ENCODE measurements around the gene LIAS.
"Not testable (repeated sequence)": the region's sequence is repeated elsewhere in the genome, so short reads cannot be mapped to it uniquely, and the experiment has no call there.

Gene LIAS

DNA sequence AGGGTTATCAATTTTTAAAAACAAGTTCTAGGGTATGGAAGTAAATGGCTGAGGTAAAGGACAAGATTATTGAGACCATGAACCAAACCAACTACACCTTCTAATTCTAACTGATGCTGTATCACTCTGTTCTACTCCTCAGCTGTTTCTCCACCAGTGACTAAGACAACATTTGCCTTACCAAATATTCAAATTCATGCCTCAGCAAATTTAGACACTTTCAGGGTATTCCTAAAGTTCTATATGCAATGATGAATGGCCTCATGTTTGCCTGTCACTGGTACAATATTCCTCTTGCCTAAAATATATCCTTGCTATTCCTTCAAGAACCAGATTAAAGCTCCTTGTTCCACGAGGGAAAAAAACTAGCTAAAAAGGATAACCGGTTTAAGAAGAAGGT lies 5.1 kb upstream of the LIAS start:
- DNase-seq: no peak

DNA sequence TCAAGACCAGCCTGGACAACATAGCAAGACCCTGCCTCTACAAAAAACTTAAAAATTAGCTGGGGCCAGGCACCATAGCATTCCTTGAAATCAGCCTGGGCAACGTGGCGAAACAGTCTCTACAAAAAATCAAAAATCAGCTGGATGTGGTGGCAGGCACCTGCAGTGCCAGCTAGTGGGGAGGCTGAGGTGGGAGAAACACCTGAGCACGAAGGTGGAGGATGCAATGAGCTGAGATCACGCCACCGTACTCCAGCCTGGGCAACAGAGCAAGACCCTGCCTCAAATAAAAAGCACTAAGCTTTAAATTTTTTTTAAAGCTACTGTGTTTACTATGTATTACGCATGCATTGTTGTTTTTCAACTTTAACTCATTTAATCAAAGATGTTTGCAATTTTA lies 3.4 kb upstream of the LIAS start:
- DNase-seq: no peak

- no peak for DNase-seq
Measured at GRCh38 chr4:39456946-39457763, 1.7 kb upstream of the LIAS start.

GRCh38 chr4:39458161-39458504 lies 723 bp upstream of the LIAS start:
- DNase-seq: not testable (repeated sequence)

DNA sequence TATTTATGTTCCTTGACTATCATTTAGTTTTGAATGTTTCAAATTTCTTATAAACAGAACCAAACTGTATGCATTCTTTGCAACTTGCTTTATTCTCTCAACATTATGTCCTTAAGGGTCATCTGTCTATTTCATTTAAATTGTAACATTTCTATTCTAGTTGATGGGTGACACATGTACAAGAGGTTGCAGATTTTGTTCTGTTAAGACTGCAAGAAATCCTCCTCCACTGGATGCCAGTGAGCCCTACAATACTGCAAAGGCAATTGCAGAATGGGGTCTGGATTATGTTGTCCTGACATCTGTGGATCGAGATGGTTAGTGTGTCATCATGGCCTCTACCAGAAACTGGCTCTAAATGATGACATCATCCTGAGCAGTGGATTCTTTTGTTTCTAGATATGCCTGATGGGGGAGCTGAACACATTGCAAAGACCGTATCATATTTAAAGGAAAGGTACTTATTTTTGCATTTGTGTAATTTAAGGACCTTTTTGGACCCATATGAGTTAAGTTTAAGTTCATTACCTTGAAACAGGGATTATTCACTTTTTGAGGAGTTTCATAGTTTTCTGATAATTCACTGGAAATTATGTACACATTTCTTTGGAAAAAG lies 6.1 kb downstream of the LIAS start:
- no peak for DNase-seq

- DNase-seq: no peak
Measured at GRCh38 chr4:39466747-39467146, 7.9 kb downstream of the LIAS start.

GRCh38 chr4:39467464-39467863 lies 8.6 kb downstream of the LIAS start:
- DNase-seq: no peak

DNA sequence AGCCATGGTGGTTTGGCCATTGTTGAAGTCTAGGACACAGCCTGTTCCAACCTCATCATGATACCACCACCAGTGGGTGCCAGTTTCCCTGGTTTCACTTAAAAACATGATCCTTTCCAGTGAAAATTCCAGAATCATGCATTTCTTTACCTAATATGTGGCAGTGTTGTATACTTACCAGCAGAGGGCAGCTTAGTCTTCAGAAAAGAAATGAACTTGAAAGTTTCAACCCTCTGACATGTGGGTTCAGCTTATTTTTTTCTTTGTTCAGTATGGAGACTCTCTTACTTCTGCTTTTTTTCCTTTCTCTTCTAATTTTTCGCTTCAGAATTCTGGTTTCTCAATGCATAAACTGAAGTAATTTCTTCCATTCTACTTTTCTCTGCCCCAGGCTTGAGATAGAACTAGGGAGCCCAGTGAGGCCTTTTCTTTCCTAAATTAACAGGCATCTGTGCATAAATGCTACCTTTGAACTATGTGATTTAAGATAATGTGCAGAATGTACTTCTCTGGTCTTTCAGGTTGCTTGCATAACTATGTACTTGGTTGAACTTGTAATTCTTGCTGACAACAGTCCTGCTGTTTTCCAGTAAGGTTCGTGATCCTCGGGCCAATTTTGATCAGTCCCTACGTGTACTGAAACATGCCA lies 10.7 kb downstream of the LIAS start:
- peak; percentile 55 for DNase-seq

DNA sequence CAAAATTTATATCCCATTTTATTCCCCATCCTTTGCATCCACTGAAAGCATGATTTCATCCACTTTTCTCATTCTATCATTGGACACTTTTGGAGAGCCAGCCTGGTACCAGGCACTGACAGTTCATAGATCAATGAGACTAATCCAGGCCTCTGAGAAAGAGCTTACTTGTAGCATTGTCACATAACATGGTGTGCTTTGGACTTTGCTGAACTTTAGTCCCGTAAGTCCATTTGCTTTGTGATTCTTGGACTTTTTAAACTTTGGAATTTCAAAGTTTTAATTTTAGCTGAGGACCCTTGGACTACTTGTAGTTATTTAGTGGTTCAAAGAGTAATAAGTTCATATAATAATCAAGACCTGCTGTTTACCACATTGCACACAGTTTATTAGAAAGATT lies 11.5 kb downstream of the LIAS start:
- no peak for DNase-seq

- no peak for DNase-seq
Measured at GRCh38 chr4:39472396-39472795, 13.5 kb downstream of the LIAS start.

DNA sequence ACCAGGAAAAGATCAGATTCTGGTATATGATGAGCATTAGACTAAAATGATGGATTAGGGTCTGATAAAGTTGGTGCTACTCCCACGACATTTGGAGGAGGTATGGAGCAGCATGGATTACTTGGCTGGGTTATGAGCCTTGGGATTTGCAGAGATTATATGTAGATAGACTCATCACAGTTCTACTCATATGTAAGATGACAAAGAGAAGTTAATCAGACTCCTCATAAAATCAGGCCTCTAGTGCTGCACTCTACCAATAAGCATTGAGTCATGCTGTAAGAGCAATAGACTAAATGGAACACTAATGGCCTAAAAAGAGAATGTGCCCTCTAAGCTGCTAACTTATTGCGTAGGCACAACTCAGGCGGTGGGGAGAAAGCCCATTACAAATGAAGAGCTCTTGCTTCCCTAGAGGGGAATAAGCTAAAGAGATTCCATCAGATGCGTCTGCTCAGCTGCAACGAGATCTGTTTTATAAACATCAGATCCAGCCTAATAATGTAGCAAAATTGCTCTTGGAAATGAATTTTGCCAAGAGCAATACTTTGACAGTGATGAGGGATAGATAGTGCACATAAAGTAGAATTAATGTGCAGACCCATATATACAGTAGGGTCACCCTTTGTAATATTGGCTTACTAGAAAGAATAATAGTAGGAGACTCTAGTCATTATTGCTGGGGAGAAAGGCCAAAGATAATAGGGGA lies 17.5 kb downstream of the LIAS start:
- no peak for DNase-seq

- DNase-seq: no peak
Measured at GRCh38 chr4:39480251-39480650, 21.4 kb downstream of the LIAS start.

DNA sequence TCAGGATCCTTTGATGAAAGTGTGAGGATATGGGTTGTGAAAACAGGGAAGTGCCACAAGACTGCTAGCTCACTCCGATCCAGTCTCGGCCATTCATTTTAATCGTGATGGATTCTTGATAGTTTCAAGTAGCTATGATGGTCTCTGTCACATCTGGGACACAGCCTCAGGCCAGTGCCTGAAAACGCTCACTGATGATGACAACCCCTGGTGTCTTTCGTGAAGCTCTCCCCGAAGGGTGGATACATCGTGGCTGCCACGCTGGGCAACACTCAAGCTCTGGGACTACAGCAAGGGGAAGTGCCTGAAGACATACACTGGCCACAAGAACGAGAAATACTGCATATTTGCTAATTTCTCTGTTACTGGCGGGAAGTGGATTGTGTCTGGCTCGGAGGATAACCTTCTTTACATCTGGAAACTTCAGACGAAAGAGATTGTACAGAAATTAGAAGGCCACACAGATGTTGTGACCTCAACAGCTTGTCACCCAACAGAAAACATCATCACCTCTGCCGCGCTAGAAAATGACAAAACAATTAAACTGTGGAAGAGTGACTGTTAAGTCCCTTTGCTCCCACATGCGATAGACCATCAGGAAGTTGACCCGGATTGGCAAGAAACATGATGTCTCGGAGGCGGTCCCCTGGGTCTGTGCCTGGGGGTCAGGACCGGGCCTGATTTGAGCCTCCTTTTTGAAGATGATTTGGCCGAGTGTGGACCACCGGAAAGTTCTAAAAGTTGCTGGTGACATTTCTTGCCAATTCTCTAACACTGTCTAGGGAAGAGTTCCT lies 22.2 kb downstream of the LIAS start:
- DNase-seq: no peak

DNA sequence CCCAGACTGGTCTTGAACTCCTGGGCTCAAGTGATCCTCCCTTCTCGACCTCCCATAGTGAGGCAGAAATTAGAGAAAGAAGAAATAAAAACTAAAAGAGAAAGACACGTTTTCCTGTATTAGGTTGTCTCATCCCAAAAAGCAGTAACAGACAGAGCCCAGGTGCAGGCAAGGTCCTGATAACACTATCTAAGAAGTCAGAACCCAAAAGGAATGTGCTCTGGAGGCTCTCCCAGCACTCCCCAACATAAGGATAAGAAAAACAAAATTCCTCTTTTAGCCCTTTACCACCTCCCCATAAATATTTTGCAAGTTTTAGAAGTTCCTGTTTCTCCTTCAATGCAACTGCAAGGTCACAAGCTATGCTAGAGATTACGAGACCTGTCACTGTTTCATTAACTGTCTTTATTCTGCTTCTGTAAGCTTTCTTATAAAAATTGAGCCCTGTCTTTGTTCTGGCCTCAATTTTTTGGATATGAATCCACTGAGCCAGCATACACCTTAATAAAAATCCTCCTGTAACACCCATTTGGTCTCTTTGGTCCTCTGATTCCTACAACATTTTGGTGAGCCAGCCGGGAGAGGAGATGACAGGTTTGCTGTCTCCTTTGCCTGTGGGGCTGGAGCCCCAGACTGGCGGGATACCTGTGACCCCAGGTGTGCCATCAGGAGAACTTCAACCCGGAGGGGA lies 25.9 kb downstream of the LIAS start:
- DNase-seq: no peak

DNA sequence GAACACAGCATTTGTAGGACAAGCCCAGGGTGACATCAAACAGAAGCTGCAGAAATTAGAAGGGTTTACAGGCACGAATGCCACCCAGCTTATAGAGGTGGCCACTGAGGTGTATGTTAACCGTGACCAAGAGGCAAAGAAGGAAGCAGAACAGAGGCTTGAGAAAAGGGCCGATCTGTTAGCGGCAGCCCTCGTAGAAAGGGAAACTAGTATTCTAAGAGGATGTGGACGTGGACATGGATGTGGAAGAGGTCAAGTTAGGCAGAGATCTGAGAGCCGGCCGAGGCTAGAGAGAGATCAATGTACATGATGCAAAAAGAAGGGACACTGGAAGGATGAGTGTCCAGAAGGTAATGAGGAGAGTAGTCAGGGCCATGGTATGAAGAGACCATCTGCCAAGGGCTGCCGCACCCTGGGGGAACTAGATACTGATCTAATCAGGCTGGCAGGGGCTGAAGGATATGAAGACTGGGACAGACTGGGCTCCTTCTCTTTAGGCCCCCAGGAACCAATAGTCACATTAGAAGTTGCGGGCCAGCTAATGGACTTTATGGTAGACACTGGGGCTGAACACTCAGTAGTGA lies 27.5 kb downstream of the LIAS start:
- DNase-seq: no peak

DNA sequence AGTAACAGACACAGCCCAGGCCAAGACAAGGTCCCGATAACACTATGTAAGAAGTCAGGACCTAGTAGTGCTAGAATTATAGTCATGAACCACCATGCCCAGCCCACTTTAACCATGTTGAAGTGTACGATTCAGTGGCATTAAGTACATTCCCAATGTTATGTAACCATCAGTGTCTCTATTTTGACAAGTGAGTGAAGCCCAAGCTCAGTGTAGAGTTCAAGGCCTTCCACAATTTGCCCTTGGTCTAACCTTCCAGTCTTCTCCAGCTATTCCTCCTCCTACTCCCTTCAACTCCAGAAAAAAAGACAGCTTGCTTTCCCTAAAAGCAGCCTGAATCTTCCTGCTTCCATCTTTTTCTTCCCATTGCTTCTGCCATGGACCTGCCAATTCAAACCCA lies 31.5 kb downstream of the LIAS start:
- no peak for DNase-seq

GRCh38 chr4:39494354-39494753 lies 35.5 kb downstream of the LIAS start:
- DNase-seq: no peak

DNA sequence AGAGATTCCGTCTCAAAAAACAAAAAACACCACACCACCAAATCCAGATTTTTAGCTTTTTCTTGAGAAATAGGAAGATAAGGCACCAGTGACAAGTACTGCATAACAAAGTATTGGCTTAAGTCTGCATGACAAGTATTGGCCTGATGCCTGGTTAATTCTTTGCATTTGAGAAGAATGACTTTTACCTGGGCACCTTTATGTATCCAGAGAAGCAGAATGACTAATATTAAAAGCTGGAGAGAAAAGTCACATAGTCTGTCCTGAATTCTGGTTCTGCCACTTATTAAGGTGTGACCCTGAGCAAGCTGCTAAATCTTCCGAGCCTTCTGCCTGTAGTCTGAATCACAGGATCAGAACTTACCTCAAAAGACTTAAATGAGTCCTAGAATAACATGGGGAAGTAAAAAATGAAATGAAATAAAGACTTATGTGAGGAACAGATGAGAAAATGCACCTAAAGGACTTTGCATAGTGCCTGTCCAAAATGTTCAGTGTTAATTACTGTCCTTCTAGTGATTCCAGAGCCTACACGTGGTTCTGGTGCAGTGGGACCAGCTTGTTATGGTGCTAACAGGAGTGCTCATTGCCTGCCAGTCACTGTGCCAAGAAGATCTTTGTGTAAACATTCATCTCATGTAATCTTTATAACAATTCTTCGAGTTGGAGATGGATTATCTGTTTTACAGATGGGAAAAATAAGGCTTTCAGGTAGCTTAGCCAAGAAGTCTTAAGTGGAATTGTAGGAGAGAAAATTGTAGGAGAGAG lies 36.8 kb downstream of the LIAS start:
- no peak for DNase-seq

- DNase-seq: no peak
Measured at GRCh38 chr4:39497909-39498726, 39.3 kb downstream of the LIAS start.

DNA sequence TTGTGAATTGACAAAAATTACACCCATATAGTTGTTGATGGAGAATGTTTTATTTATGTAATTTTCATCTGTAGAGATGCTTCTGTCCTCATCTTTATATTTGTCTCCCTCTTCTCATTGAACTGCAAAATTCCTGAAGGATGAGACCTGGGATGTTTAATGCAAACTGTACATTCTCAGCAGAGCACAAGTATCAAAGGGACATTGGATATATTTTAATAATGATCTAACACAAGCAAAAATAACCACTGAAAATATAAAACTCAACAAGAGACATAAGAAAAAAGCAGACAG lies 39.8 kb downstream of the LIAS start:
- no peak for DNase-seq
